ENCODE results near the gene BRF1. TPM values are rescaled to one million over a fixed set of nuclear protein-coding genes. Genes with fewer than 3 reads are reported as not detected.

The BRF1 gene
- total RNA-seq, 1 donor, result 28.8 TPM

- DNase-seq (ENCODE audit: low read depth), result no peak
- TF ChIP-seq, protein P1, sequence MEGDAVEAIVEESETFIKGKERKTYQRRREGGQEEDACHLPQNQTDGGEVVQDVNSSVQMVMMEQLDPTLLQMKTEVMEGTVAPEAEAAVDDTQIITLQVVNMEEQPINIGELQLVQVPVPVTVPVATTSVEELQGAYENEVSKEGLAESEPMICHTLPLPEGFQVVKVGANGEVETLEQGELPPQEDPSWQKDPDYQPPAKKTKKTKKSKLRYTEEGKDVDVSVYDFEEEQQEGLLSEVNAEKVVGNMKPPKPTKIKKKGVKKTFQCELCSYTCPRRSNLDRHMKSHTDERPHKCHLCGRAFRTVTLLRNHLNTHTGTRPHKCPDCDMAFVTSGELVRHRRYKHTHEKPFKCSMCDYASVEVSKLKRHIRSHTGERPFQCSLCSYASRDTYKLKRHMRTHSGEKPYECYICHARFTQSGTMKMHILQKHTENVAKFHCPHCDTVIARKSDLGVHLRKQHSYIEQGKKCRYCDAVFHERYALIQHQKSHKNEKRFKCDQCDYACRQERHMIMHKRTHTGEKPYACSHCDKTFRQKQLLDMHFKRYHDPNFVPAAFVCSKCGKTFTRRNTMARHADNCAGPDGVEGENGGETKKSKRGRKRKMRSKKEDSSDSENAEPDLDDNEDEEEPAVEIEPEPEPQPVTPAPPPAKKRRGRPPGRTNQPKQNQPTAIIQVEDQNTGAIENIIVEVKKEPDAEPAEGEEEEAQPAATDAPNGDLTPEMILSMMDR (IDR thresholded peaks at IDR 0.05; ENCODE audit: insufficient read depth, low read length), result no peak
- H3K4me3 ChIP-seq (ENCODE audit: low read depth, low read length), result no peak overlapping the region
Measured at GRCh38 chr14:105206873-105207272, 93.9 kb downstream of the BRF1 start.

GRCh38 chr14:105205673-105206208, 95.1 kb downstream of the BRF1 start:
- no peak for DNase-seq (ENCODE audit: low read depth)
- H3K4me3 ChIP-seq (ENCODE audit: low read depth, low read length), result no peak overlapping the region
- TF ChIP-seq, protein P1 (IDR thresholded peaks at IDR 0.05; ENCODE audit: insufficient read depth, low read length), result no peak

GRCh38 chr14:105204931-105205672, 95.7 kb downstream of the BRF1 start:
- TF ChIP-seq, protein P1 (IDR thresholded peaks at IDR 0.05; ENCODE audit: insufficient read depth, low read length), result no peak
- DNase-seq (ENCODE audit: low read depth), result no peak
- no peak overlapping the region for H3K4me3 ChIP-seq (ENCODE audit: low read depth, low read length)

- DNase-seq (ENCODE audit: low read depth), result peak; percentile 29
- TF ChIP-seq, protein P1 (IDR thresholded peaks at IDR 0.05; ENCODE audit: insufficient read depth, low read length), result no peak
- no peak overlapping the region for H3K4me3 ChIP-seq (ENCODE audit: low read depth, low read length)
Measured at GRCh38 chr14:105204206-105204930, 96.4 kb downstream of the BRF1 start.

- TF ChIP-seq, protein P1 (IDR thresholded peaks at IDR 0.05; ENCODE audit: insufficient read depth, low read length), result no peak
- no peak overlapping the region for H3K4me3 ChIP-seq (ENCODE audit: low read depth, low read length)
- DNase-seq (ENCODE audit: low read depth), result no peak
Measured at GRCh38 chr14:105203701-105204100, 97.1 kb downstream of the BRF1 start.

- TF ChIP-seq, protein P1 (IDR thresholded peaks at IDR 0.05; ENCODE audit: insufficient read depth, low read length), result peak; percentile 87
- no peak overlapping the region for H3K4me3 ChIP-seq (ENCODE audit: low read depth, low read length)
- peak; percentile 60 for DNase-seq (ENCODE audit: low read depth)
Measured at GRCh38 chr14:105203057-105203531, 97.7 kb downstream of the BRF1 start.
